Measurements from ENCODE around the gene SERP1.

DNA sequence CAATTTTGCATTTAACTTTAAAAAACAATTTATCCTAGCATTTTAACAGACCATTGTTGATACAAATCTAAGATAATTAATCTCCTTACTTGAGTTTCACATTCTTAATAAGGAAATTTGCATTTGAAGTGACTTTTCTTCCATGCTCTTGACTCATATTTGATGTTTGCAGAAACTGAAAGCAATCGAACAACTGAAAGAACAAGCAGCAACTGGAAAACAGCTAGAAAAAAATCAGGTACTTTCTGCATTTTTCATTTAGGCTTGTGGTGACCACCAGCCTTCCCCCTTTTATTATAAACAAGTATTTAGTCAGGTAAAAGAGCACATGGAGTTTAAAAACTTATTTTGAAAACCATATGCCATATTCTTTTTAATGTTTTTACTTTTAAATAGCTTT is 36.7 kb upstream of the SERP1 start:
- TF ChIP-seq, protein P1, sequence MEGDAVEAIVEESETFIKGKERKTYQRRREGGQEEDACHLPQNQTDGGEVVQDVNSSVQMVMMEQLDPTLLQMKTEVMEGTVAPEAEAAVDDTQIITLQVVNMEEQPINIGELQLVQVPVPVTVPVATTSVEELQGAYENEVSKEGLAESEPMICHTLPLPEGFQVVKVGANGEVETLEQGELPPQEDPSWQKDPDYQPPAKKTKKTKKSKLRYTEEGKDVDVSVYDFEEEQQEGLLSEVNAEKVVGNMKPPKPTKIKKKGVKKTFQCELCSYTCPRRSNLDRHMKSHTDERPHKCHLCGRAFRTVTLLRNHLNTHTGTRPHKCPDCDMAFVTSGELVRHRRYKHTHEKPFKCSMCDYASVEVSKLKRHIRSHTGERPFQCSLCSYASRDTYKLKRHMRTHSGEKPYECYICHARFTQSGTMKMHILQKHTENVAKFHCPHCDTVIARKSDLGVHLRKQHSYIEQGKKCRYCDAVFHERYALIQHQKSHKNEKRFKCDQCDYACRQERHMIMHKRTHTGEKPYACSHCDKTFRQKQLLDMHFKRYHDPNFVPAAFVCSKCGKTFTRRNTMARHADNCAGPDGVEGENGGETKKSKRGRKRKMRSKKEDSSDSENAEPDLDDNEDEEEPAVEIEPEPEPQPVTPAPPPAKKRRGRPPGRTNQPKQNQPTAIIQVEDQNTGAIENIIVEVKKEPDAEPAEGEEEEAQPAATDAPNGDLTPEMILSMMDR (IDR thresholded peaks at IDR 0.05 in 4 of 5, conservative IDR thresholded peaks at IDR 0.05 in 1 of 5): no peak
- no peak for TF ChIP-seq POLR2A (IDR thresholded peaks at IDR 0.05)

Data from gastrocnemius medialis (tissue), 4 donors.